KMS-11 (cell line): ENCODE results near the gene TOR2A.

ENCODE experiments used
- H2AFZ ChIP-seq: fragments of 200-600 bp; sonication (generic); 2 replicates; pipeline ENCODE4 v1.6.1; 2016; ENCODE audit warnings: antibody characterized with exemption, mixed run types, low read depth
- H3K27ac ChIP-seq: fragments of 200-600 bp; sonication (generic); 2 replicates; pipeline ENCODE4 v1.6.1; 2016; ENCODE audit warnings: mild to moderate bottlenecking, mixed run types
- H3K27me3 ChIP-seq: fragments of 200-600 bp; sonication (generic); 2 replicates; pipeline ENCODE4 v1.6.1; 2017; ENCODE audit warnings: mild to moderate bottlenecking, low read depth, mixed run types, moderate library complexity; ENCODE audit not compliant: insufficient read depth
- H3K36me3 ChIP-seq: fragments of 200-600 bp; sonication (generic); 2 replicates; pipeline ENCODE4 v1.6.1; 2017; ENCODE audit warnings: mild to moderate bottlenecking, mixed run types; ENCODE audit not compliant: insufficient read depth
- H3K4me1 ChIP-seq: fragments of 200-600 bp; sonication (generic); 2 replicates; pipeline ENCODE4 v1.6.1; 2016; ENCODE audit warnings: mild to moderate bottlenecking, low read depth, mixed run types; ENCODE audit not compliant: poor library complexity, severe bottlenecking
- H3K4me2 ChIP-seq: fragments of 200-600 bp; sonication (generic); 2 replicates; pipeline ENCODE4 v1.7.0; 2016; ENCODE audit warnings: mild to moderate bottlenecking, mixed run types
- H3K4me3 ChIP-seq: fragments of 200-600 bp; sonication (generic); IDR thresholded peaks from 2 replicates; pipeline ENCODE4 v1.6.1; 2017; ENCODE audit warnings: low read depth, low read length, mixed read lengths; ENCODE audit not compliant: insufficient read depth
- H3K79me2 ChIP-seq: fragments of 200-600 bp; sonication (generic); 2 replicates; pipeline ENCODE4 v1.6.1; 2016; ENCODE audit warnings: low read depth, mixed run types; ENCODE audit not compliant: insufficient read depth
- H3K9ac ChIP-seq: fragments of 200-600 bp; sonication (generic); 2 replicates; pipeline ENCODE4 v1.6.1; 2016; ENCODE audit warnings: mild to moderate bottlenecking, mixed run types
- H4K20me1 ChIP-seq: fragments of 200-600 bp; sonication (generic); 2 replicates; pipeline ENCODE4 v1.6.1; 2016; ENCODE audit warnings: mild to moderate bottlenecking, mixed run types; ENCODE audit not compliant: insufficient read depth
- TF ChIP-seq, protein P1 (sequence below): fragments of 200-600 bp; sonication (generic); conservative IDR thresholded peaks from 2 replicates; pipeline ENCODE4 v1.6.1; 2017; ENCODE audit warnings: low read depth, mild to moderate bottlenecking, antibody characterized with exemption, low read length, moderate library complexity, mixed read lengths

The TOR2A gene

GRCh38 chr9:127712371-127712770 lies 22.7 kb downstream of the TOR2A start:
- Histone ChIP-seq H3K9ac (no peak overlapping the region), H3K4me1 (peaks cover 14% of the 10 kb centered on the region), H3K4me3 (no peak overlapping the region), H4K20me1 (no peaks in the 10 kb centered on the region), H3K79me2 (no peaks in the 10 kb centered on the region), H3K27me3 (no peaks in the 10 kb centered on the region), H3K36me3 (no peaks in the 10 kb centered on the region), H2AFZ (no peak overlapping the region), H3K4me2 (no peak overlapping the region), H3K27ac (no peak overlapping the region)
- TF ChIP-seq, protein P1, sequence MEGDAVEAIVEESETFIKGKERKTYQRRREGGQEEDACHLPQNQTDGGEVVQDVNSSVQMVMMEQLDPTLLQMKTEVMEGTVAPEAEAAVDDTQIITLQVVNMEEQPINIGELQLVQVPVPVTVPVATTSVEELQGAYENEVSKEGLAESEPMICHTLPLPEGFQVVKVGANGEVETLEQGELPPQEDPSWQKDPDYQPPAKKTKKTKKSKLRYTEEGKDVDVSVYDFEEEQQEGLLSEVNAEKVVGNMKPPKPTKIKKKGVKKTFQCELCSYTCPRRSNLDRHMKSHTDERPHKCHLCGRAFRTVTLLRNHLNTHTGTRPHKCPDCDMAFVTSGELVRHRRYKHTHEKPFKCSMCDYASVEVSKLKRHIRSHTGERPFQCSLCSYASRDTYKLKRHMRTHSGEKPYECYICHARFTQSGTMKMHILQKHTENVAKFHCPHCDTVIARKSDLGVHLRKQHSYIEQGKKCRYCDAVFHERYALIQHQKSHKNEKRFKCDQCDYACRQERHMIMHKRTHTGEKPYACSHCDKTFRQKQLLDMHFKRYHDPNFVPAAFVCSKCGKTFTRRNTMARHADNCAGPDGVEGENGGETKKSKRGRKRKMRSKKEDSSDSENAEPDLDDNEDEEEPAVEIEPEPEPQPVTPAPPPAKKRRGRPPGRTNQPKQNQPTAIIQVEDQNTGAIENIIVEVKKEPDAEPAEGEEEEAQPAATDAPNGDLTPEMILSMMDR = no peak

DNA sequence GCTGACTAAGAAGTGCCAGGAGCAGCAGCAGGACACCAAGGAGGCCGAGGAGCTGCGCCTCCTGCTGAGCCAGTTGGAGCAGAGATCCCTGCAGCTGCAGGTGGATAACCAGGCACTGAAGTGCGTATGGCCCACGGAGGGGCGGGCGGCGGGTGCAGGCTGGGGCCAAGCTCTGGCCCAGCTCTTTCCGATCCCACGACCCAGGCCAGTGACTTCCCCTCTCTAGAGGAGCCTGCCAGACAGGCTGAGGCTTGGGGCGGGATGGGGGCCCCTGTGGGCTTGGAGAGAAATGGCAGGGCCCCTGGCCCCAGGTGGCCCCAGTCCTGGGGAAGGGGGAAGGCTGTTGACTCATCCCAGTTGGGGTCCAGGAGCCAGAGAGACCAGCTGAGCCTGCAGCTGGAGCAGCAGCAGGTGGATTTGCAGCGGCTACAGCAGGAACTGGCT lies 23.2 kb downstream of the TOR2A start:
- Histone ChIP-seq H3K79me2 (no peaks in the 10 kb centered on the region), H3K4me3 (no peak overlapping the region), H3K4me1 (peaks cover 14% of the 10 kb centered on the region), H3K27me3 (no peaks in the 10 kb centered on the region), H3K4me2 (no peak overlapping the region), H3K9ac (no peak overlapping the region), H3K36me3 (no peaks in the 10 kb centered on the region), H3K27ac (no peak overlapping the region), H2AFZ (no peak overlapping the region), H4K20me1 (no peaks in the 10 kb centered on the region)
- TF ChIP-seq, protein P1 = no peak

DNA sequence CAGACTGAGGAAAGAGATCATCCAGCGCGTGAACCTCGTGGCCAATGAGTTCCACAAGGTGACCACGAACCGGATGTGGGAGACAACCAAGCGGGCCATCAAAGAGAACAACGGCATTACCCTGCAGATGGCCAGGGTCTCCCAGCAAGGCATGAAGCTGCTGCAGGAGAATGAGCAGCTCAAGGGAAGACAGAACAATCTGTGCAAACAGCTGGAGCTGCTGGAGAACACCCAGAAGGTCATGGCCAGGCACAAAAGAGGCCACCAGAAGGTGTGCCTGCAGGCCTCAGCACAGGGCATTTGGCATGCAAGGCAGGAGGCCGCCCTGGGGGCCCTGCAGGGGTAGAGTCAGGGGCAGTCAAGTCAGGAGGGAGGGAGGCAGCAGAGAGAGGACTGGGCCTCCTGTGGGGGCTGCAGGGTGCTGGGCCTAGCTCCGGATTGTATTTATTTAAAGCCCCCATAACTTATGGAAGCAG lies 23.8 kb downstream of the TOR2A start:
- Histone ChIP-seq H3K36me3 (no peaks in the 10 kb centered on the region), H3K4me2 (no peak overlapping the region), H2AFZ (no peak overlapping the region), H3K27ac (no peak overlapping the region), H3K27me3 (no peaks in the 10 kb centered on the region), H3K9ac (no peak overlapping the region), H3K79me2 (no peaks in the 10 kb centered on the region), H3K4me3 (no peak overlapping the region), H4K20me1 (no peaks in the 10 kb centered on the region), H3K4me1 (peaks cover 13% of the 10 kb centered on the region)
- TF ChIP-seq, protein P1 = no peak

- H3K4me2 ChIP-seq = no peak overlapping the region
Measured at GRCh38 chr9:127710204-127710783, 24.8 kb downstream of the TOR2A start.

More at GRCh38 chr9:127710204-127710783, 24.8 kb downstream of the TOR2A start:
- Histone ChIP-seq H3K27me3 (no peaks in the 10 kb centered on the region), H3K27ac (no peak overlapping the region), H3K4me1 (peaks cover 9% of the 10 kb centered on the region), H2AFZ (no peak overlapping the region), H3K9ac (no peak overlapping the region), H4K20me1 (no peaks in the 10 kb centered on the region), H3K4me3 (no peak overlapping the region), H3K79me2 (no peaks in the 10 kb centered on the region), H3K36me3 (no peaks in the 10 kb centered on the region)
- TF ChIP-seq, protein P1 = no peak
